HepG2 (cell line): ENCODE results near the gene ALG9. TPM values are rescaled to one million over a fixed set of nuclear protein-coding genes. Genes with fewer than 3 reads are reported as not detected.
"Not testable (repeated sequence)": the region's sequence is repeated elsewhere in the genome, so short reads cannot be mapped to it uniquely, and the experiment has no call there.

Source experiments
- ATAC-seq: fragments of 200-7000 bp; cut with Tn5 transposase; 3 replicates; pipeline ENCODE4 v1.9.1; 2020; ENCODE audit warnings: mild to moderate bottlenecking, moderate library complexity
- BruUV-seq: library from RNA; stranded (reverse); fragments of 400-500 nt; replicated peaks from 2 replicates; lab custom pipeline; 2021; lab: Mats Ljungman, UMichigan
- CTCF ChIA-PET: fragments of 300-600 bp; formaldehyde crosslinking; extraction: SDS; loops from one replicate; lab custom pipeline; 2021; ENCODE audit warnings: low total read pairs, inconsistent platforms, low intra/inter-chr PET ratio; lab: Yijun Ruan, JAX
- POLR2A ChIA-PET: fragments of 350-600 bp; sonication (Branson Sonifier 250); formaldehyde crosslinking; loops from one replicate; lab custom pipeline; 2020; ENCODE audit warnings: antibody characterized with exemption, inconsistent platforms; lab: Yijun Ruan, JAX
- DNase-seq: peaks from one replicate; pipeline ENCODE4 v3.0.0-alpha.2; 2015; ENCODE audit warnings: low spot score
- FAIRE-seq: peaks from 3 replicates; lab custom pipeline; 2011; peaks lifted over from hg19 to GRCh38; lab: Jason Lieb, UNC
- H2AFZ ChIP-seq: one replicate; pipeline ENCODE4 v1.6.1; 2011; ENCODE audit warnings: low read length, inconsistent platforms
- H3K27ac ChIP-seq: fragments of 300-600 bp; 3 replicates; pipeline ENCODE4 v1.8.0; 2011; ENCODE audit warnings: mixed run types, mild to moderate bottlenecking, mixed read lengths, low read length, inconsistent platforms; ENCODE audit not compliant: insufficient read depth; ENCODE audit errors: extremely low read length
- H3K27me3 ChIP-seq, 2 experiments: fragments of 200-600 bp in 1 of 2; 2 replicates in 1 of 2; 3 replicates in 1 of 2; pipeline versions ENCODE4 v1.6.0 to v1.8.0; 2011; ENCODE audit warnings: low read length in 2 of 2, mild to moderate bottlenecking in 2 of 2, moderate library complexity in 2 of 2, inconsistent platforms in 1 of 2; ENCODE audit not compliant: insufficient read depth in 2 of 2, control insufficient read depth in 1 of 2
- H3K36me3 ChIP-seq, 2 experiments: fragments of 200-600 bp in 1 of 2; replicated peaks in 1 of 2; 2 replicates in 1 of 2; 3 replicates in 1 of 2; pipeline versions ENCODE4 v1.5.1 to v1.8.0; 2011; ENCODE audit warnings: low read length in 2 of 2, inconsistent platforms in 1 of 2; ENCODE audit not compliant: insufficient read depth in 2 of 2, control insufficient read depth in 1 of 2
- H3K4me1 ChIP-seq: 2 replicates; pipeline ENCODE4 v1.5.1; 2012; ENCODE audit warnings: low read length, inconsistent platforms; ENCODE audit not compliant: insufficient read depth
- H3K4me2 ChIP-seq: 2 replicates; pipeline ENCODE4 v1.6.0; 2011; ENCODE audit warnings: low read depth, low read length, inconsistent platforms
- H3K4me3 ChIP-seq, 3 experiments: fragments of 200-600 bp in 1 of 3; sonication (generic), shearing (Covaris generic) in 1 of 3; replicated peaks in 1 of 3; 2 replicates each; pipeline ENCODE4 v1.5.1; 2011 to 2016; ENCODE audit warnings: low read length in 3 of 3, inconsistent platforms in 2 of 3, low read depth in 2 of 3, mild to moderate bottlenecking in 2 of 3, control low read depth in 1 of 3, mixed read lengths in 1 of 3; ENCODE audit not compliant: insufficient read depth in 1 of 3
- H3K79me2 ChIP-seq: one replicate; pipeline ENCODE4 v1.6.1; 2011; ENCODE audit warnings: low read length, inconsistent platforms; ENCODE audit not compliant: insufficient read depth
- H3K9ac ChIP-seq: 2 replicates; pipeline ENCODE4 v1.6.0; 2011; ENCODE audit warnings: mild to moderate bottlenecking, low read depth, low read length, inconsistent platforms; ENCODE audit not compliant: insufficient read depth
- H3K9me3 ChIP-seq: 2 replicates; pipeline ENCODE4 v1.5.1; 2012; ENCODE audit warnings: mild to moderate bottlenecking, low read length
- H4K20me1 ChIP-seq: 2 replicates; pipeline ENCODE4 v1.6.0; 2011; ENCODE audit warnings: inconsistent platforms, mild to moderate bottlenecking, low read length, moderate library complexity; ENCODE audit not compliant: insufficient read depth
- CBX2 ChIP-seq, 2 experiments: fragments of 200-600 bp in 1 of 2; sonication (generic); formaldehyde crosslinking in 1 of 2; IDR thresholded peaks; 2 replicates each; pipeline versions ENCODE4 v1.7.0 to v1.8.1; 2018 to 2022; ENCODE audit warnings: low read depth in 2 of 2, low read length in 1 of 2, mild to moderate bottlenecking in 1 of 2, missing genetic modification reagents in 1 of 2
- HDAC2 ChIP-seq: sonication (generic); formaldehyde crosslinking; IDR thresholded peaks from 2 replicates; pipeline ENCODE4 v1.4.0; 2020; ENCODE audit warnings: missing genetic modification reagents
- KLF15 ChIP-seq: sonication (generic); formaldehyde crosslinking; IDR thresholded peaks from 2 replicates; pipeline ENCODE4 v1.8.1; 2023; ENCODE audit warnings: borderline replicate concordance, mild to moderate bottlenecking, inconsistent platforms, missing genetic modification reagents, mixed read lengths
- ZNF121 ChIP-seq: sonication (generic); formaldehyde crosslinking; IDR thresholded peaks from 2 replicates; pipeline ENCODE4 v1.5.0; 2020; ENCODE audit warnings: mild to moderate bottlenecking, missing genetic modification reagents
- WGBS: methylation state at CpG from one replicate; pipeline ENCODE4 v1.1.6; 2017; ENCODE audit warnings: low lambda C conversion rate; 5-methylcytosine and 5-hydroxymethylcytosine counted together
- in situ Hi-C: cut with HindIII; loops from 2 replicates; pipeline ENCODE4 v1.10.0; 2017; ENCODE audit warnings: low pct_unique_long_range_greater_than_20kb; ENCODE audit not compliant: extremely low pct_ligation_motif_present
- intact Hi-C: fragments of 100-400 bp; cut with micrococcal nuclease; formaldehyde crosslinking; loops from one replicate; pipeline ENCODE4 v1.10.0; 2022; ENCODE audit not compliant: unreplicated experiment
- polyA plus RNA-seq, 8 experiments: library from polyadenylated mRNA; depleted of rRNA in 3 of 8; stranded (reverse) in 7 of 8; unstranded in 1 of 8; fragments of >200 nt; fragmentation: Illumina TruSeq in 4 of 8; extraction: Trizol in 4 of 8; gene quantifications; 2 replicates each; pipeline versions ENCODE4 v1.2.1 to v1.2.3, GENCODE V29; 2011 to 2016; ENCODE audit warnings: low read depth in 4 of 8, missing spikeins in 1 of 8, mixed read lengths in 1 of 8; ENCODE audit not compliant: insufficient read depth in 1 of 8
- total RNA-seq, 5 experiments: library from RNA; depleted of rRNA; stranded (reverse); fragments of >200 nt; fragmentation: Illumina TruSeq; extraction: Trizol; gene quantifications; 2 replicates each; pipeline ENCODE4 v1.2.3, GENCODE V29; 2016; ENCODE audit warnings: low read depth in 1 of 5

ALG9 gene
- total and polyA plus RNA-seq, 2 of the 13 experiments (the other 11 are each of a cell fraction or from before 2014, with no cell fraction given): 39.4 to 40.6 TPM

DNA sequence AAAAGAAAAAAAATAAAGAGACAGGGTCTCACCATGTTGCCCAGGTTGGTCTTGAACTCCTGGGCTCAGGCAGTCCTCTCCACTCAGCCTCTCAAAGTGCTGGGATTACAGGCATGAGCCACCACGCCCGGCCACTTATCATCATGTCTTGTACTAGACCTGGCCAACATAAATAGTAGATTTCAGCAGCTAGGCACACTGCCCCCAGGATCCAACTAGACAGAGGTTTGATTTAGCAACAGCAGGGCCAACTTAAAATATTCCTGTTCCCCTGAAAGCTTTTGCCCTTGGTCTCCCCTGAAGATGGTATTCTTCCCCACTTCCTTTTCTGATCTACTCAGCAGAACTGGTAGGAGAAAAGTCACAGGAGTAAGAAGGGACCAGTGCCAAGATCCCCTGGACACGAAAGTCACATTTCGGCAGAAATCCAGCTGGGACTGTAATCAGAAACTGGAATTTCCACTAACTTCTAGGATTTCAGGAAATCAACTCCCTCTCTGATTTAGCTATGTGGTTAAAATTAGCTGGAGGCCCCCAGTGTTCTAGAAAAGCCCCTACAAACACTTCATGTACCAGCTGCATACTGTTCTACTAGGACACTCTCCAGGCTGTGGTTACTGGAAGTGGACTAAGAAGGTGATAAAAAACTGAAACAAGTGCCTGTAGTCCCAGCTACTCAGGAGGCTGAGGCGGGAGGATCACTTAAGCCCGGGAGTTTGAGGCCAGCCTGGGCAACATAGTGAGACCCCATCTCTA lies 96.2 kb downstream of the ALG9 start (continued):
- TF ChIP-seq CBX2 (IDR thresholded peaks at IDR 0.05; ENCODE audit: low read depth, low read length) (no peak), CBX2 (CRISPR knock-in tag; IDR thresholded peaks at IDR 0.05; ENCODE audit: low read depth) (no peak), KLF15 (CRISPR knock-in tag) (no peak)

DNA sequence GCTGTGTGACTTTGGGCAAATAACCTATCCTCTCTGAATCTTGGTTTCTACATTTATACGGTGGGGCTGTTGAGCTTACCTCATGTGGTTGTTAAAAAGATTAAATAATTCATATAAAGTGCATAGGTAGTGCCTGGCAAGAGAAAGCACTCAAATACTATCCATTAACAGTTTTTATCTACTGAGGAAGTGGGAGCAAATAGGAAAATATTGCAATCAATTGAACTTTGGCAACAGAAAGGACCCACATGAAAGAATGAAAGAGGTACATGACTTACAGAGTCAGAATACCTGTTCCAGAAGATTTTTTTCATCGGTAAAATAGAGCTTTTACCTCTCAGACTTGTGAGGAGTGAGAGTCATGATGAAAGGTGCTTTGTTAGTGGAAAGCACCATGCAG lies 98.8 kb downstream of the ALG9 start:
- Histone ChIP-seq H3K4me3 (no peak overlapping the region), H3K79me2 (no peaks in the 10 kb centered on the region), H3K4me1 (peaks cover 25% of the 10 kb centered on the region), H3K4me2 (no peak overlapping the region), H3K27me3 (no peaks in the 10 kb centered on the region), H3K36me3 (no peaks in the 10 kb centered on the region), H3K9ac (no peak overlapping the region), H3K27ac (no peak overlapping the region), H2AFZ (no peak overlapping the region), H3K9me3 (no peaks in the 10 kb centered on the region), H4K20me1 (no peaks in the 10 kb centered on the region)
- FAIRE-seq (no peak), ATAC-seq (no peak), DNase-seq (no peak)
- in situ Hi-C loops: no loop called here
- CTCF ChIA-PET: no interaction called here
- no TSS peak for BruUV-seq
- intact Hi-C loops: no loop called here
- TF ChIP-seq ZNF121 (CRISPR knock-in tag) (no peak), HDAC2 (CRISPR knock-in tag) (no peak)
- 58% methylated on average over 2 of the region's 2 CpGs for WGBS
- POLR2A ChIA-PET: no interaction called here

DNA sequence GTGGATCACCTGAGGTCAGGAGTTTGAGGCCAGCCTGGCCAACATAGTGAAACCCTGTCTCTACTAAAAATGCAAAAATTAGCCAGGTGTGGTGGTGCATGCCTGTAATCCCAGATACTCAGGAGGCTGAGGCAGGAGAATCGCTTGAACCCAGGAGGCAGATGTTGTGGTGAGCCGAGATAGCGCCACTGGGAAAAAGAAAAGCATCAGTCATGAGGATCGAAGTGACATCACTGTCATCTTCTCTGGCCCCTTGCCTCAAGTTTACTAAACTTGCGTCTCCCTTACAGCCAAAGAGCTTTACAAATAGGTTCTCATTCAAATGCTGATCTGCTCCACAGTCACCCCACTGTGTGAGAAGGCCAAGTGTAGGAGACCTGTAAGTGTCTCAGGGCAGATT lies 100.2 kb downstream of the ALG9 start:
- DNase-seq, H3K4me3 ChIP-seq, H4K20me1 ChIP-seq, POLR2A ChIA-PET, H3K27me3 ChIP-seq, H3K79me2 ChIP-seq, intact Hi-C loops, H3K9me3 ChIP-seq, BruUV-seq, H3K36me3 ChIP-seq, in situ Hi-C loops, H3K9ac ChIP-seq, ATAC-seq, FAIRE-seq, CTCF ChIA-PET, H3K27ac ChIP-seq, H2AFZ ChIP-seq, H3K4me2 ChIP-seq: not testable (repeated sequence)
- H3K4me1 ChIP-seq: peaks cover 21% of the 10 kb centered on the region
- 99% methylated on average over 5 of the region's 5 CpGs for WGBS
